Common myeloid progenitor, CD34-positive (primary cell): Measurements from ENCODE around the gene F12.
A peak's percentile ranks its signal among the peaks of the same experiment; 100 is the strongest.

Experiments
- CTCF ChIA-PET: fragments of 350-600 bp; sonication (Branson Sonifier 250); formaldehyde crosslinking; loops from one replicate; lab custom pipeline; 2021; ENCODE audit warnings: antibody characterized with exemption; lab: Charles Lee
- POLR2A ChIA-PET: fragments of 350-600 bp; sonication (Branson Sonifier 250); formaldehyde crosslinking; loops from one replicate; lab custom pipeline; 2021; ENCODE audit warnings: antibody characterized with exemption; lab: Charles Lee
- DNase-seq, 3 donors: peaks; one replicate each; pipeline versions ENCODE4 v3.0.0 to v3.0.0-alpha.2; 2013
- H3K27ac ChIP-seq, 2 experiments: 1 replicate in 1 of 2; 2 replicates in 1 of 2; pipeline ENCODE4 v1.7.0; 2013; ENCODE audit warnings: inconsistent platforms in 2 of 2, low read length in 2 of 2, mild to moderate bottlenecking in 2 of 2, low read depth in 1 of 2, moderate library complexity in 1 of 2; ENCODE audit not compliant: severe bottlenecking in 2 of 2, insufficient read depth in 1 of 2, poor library complexity in 1 of 2
- H3K27me3 ChIP-seq, 5 experiments: replicated peaks in 2 of 5; 1 replicate in 3 of 5; 2 replicates in 2 of 5; pipeline versions ENCODE4 v1.6.1 to v1.7.0; 2013; ENCODE audit warnings: low read length in 4 of 5, mild to moderate bottlenecking in 2 of 5, moderate library complexity in 2 of 5, inconsistent platforms in 1 of 5; ENCODE audit not compliant: insufficient read depth in 5 of 5, control insufficient read depth in 4 of 5
- H3K36me3 ChIP-seq, 4 experiments: 1 replicate in 2 of 4; 2 replicates in 2 of 4; pipeline versions ENCODE4 v1.6.1 to v1.7.0; 2013; ENCODE audit warnings: low read length in 3 of 4, control low read depth in 1 of 4, mild to moderate bottlenecking in 1 of 4; ENCODE audit not compliant: control insufficient read depth in 4 of 4, insufficient read depth in 4 of 4
- H3K4me1 ChIP-seq, 4 experiments: 1 replicate in 3 of 4; 2 replicates in 1 of 4; pipeline versions ENCODE4 v1.6.1 to v1.7.1; 2013; ENCODE audit warnings: low read length in 3 of 4, mild to moderate bottlenecking in 3 of 4, control low read depth in 1 of 4, inconsistent platforms in 1 of 4, moderate library complexity in 1 of 4; ENCODE audit not compliant: control insufficient read depth in 4 of 4, insufficient read depth in 4 of 4; ENCODE audit errors: control extremely low read depth in 1 of 4
- H3K4me3 ChIP-seq, 7 experiments: 1 replicate in 4 of 7; 2 replicates in 3 of 7; pipeline versions ENCODE4 v1.5.1 to v1.7.0; 2013; ENCODE audit warnings: mild to moderate bottlenecking in 7 of 7, low read length in 6 of 7, moderate library complexity in 6 of 7, inconsistent platforms in 2 of 7, low read depth in 2 of 7, control low read depth in 1 of 7; ENCODE audit not compliant: insufficient read depth in 4 of 7, control insufficient read depth in 1 of 7; ENCODE audit errors: extremely low read depth in 1 of 7
- H3K9me3 ChIP-seq, 5 experiments: 1 replicate in 4 of 5; 2 replicates in 1 of 5; pipeline versions ENCODE4 v1.6.1 to v1.7.1; 2013; ENCODE audit warnings: low read length in 4 of 5, mild to moderate bottlenecking in 2 of 5, inconsistent platforms in 1 of 5, low read depth in 1 of 5, moderate library complexity in 1 of 5; ENCODE audit not compliant: control insufficient read depth in 4 of 5, insufficient read depth in 2 of 5; ENCODE audit errors: control extremely low read depth in 1 of 5
- WGBS: methylation state at CpG from one replicate; pipeline ENCODE4 v1.1.5; 2013; ENCODE audit not compliant: insufficient coverage; 5-methylcytosine and 5-hydroxymethylcytosine counted together

The F12 gene

DNA sequence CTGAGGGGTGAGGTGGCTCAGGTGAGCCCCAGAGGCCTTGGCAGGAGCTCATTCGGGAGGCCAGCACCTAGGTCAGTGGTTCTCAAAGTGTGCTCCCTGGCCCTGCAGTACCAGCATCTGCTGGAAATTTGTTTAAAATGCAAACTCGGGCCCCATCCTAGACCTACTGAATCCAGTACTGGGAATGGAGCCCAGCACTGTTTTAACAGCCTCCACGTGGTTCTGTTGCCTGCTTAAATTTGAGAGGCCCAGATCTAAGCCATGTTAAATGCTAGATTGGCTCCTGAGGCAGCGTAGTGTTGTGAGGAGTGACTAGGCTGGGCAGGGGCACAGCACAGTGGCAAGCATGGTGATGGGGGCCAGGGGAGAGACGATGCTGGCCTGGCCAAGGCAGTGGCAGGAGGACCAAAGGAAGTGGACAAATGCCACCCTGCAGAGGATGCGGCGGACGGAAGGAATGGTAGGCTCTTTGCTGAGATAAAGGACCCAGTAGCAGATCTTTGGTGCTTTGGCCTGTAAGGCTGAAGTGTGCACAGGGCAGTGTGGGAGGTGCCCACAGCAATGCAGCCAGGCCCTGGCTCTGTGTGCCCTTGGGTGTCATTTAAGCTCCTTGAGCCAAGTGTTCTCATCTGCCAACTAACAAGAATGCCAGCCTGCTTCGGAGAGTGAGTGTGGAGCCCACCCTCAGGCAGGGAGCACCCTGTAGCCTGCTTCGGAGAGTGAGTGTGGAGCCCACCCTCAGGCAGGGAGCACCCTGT, 41.5 kb upstream of the F12 start:
- no peaks in the 10 kb centered on the region for H3K9me3 ChIP-seq
- H3K27me3 ChIP-seq = no peaks in the 10 kb centered on the region
- ChIA-PET POLR2A (interaction anchor here (1.2 kb wide), 1 partner anchor 48 kb away, joined by 3 read pairs; no protein-coding TSS in a partner anchor), CTCF (interaction anchor here (1.5 to 26.2 kb wide), 6 partner anchors 9 to 62 kb away, joined by 3 to 509 read pairs (median 184); partner anchors contain the start of genes F12, GRK6, PFN3 and PRR7)
- no peak overlapping the region for H3K27ac ChIP-seq
- H3K36me3 ChIP-seq = no peaks in the 10 kb centered on the region
- 95% methylated on average over 5 of the region's 10 CpGs for WGBS
- no peak for DNase-seq
- peaks cover 0 to 52% (median 49%) of the 10 kb centered on the region in 4 experiments for H3K4me1 ChIP-seq
- no peak overlapping the region for H3K4me3 ChIP-seq

DNA sequence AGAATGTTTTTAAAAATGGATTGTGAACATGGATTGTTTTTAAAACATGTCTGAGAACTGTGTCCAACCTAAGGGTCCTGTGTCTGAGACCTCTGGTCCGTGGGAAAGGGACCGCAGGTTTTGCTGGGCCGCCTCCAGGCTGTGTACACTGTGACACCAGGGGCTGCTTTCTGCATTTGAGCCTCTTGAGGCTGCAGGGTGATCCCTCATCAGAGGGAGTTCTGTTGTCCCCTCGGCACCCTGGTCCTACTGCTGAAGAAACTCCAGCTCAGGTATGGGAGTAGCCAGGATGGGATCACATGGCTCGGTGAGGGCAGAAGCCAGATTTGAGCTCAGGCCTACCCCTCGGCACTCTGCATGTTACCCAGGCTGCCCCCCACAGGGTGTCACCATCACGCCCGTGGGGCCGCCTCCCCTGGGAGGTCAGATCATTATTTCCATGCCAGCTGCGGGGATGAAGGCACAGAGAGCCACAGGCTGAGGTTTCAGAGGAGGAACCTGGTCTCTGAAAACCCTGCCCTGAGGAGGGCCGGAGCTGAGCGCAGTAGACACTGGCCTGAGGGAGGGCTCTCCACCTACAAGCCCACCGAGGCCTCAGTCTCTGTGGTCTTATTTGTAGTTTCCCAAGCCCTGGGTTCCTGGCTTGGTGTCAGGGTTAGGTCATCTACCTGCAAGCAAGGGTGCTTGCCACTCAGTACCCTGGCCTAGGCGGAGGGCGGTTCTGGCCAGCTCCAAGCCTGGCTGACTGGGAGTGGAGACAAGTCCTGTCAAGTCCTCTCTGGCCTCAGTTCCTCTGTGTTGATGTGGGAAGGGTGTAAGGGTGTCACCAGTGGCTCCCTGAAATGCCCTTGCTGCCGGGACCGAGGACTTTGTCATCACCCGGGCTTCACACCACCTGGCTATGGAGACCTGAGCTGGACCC, 40.0 kb upstream of the F12 start:
- 94% methylated on average over 14 of the region's 18 CpGs for WGBS
- ChIA-PET CTCF (interaction anchor here (1.1 to 26.2 kb wide), 7 partner anchors 9 to 60 kb away, joined by 3 to 509 read pairs (median 3); partner anchors contain the start of genes F12, GRK6, PFN3 and SLC34A1), POLR2A (interaction anchor here (0.9 kb wide), 1 partner anchor 9 kb away, joined by 6 read pairs; no protein-coding TSS in a partner anchor)

DNA sequence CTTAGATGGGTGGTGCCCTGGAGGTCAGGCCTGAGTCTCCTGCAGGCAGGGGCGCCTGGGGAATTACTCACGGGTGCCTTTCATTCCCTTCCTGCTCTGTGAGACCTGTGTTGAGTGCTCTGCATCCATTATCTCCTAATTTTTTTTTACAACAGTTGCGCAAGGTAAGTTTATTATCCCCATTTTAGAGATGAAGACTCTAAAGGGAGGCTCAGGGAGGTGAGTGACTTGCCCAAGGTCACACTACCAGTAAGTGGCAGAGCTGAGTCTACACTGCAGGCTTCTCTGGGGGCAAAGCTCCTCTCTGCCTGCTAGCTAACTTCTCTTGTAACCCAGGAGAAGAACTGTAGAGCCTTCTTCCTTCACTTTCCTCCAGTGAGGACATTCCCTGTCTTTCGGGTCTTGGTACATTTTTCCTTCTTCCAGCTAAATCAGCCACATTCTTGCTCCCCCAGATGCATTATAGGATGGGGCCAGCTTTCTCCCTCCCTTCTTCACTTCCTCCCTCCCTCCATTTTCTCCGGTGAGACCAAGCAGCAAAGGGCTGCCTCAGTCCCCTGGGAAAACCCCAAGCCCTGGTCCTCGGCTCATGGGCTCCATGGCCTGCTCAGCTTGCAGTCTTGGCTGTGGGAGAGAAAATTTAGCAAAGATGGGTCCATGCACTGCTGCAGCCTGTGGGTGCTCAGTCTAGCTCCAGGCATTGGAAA, 39.0 kb upstream of the F12 start:
- DNase-seq = no peak
- no peaks in the 10 kb centered on the region for H3K9me3 ChIP-seq
- H3K36me3 ChIP-seq = peaks cover 0 to 5% (median under 1%) of the 10 kb centered on the region in 4 experiments
- H3K4me1 ChIP-seq = peaks cover 0 to 46% (median 28%) of the 10 kb centered on the region in 4 experiments
- peak overlapping the region in 2 of 7 experiments; percentile 40 to 61 for H3K4me3 ChIP-seq
- ChIA-PET POLR2A (interaction anchor here (0.8 to 5.9 kb wide), 6 partner anchors 8 to 44 kb away, joined by 3 to 34 read pairs (median 4); no protein-coding TSS in a partner anchor), CTCF (interaction anchor here (1.1 to 26.2 kb wide), 8 partner anchors 6 to 59 kb away, joined by 3 to 509 read pairs (median 54); partner anchors contain the start of genes F12, GRK6, PFN3 and SLC34A1)
- no peaks in the 10 kb centered on the region for H3K27me3 ChIP-seq
- H3K27ac ChIP-seq = no peak overlapping the region
- 89% methylated on average over 5 of the region's 6 CpGs for WGBS

More for the DNA sequence above, 40.0 kb upstream of the F12 start:
- H3K27ac ChIP-seq = no peak overlapping the region
- H3K9me3 ChIP-seq = no peaks in the 10 kb centered on the region
- no peaks in the 10 kb centered on the region for H3K36me3 ChIP-seq
- peaks cover 0 to 56% (median 38%) of the 10 kb centered on the region in 4 experiments for H3K4me1 ChIP-seq
- no peaks in the 10 kb centered on the region for H3K27me3 ChIP-seq
- DNase-seq = no peak
- no peak overlapping the region for H3K4me3 ChIP-seq

DNA sequence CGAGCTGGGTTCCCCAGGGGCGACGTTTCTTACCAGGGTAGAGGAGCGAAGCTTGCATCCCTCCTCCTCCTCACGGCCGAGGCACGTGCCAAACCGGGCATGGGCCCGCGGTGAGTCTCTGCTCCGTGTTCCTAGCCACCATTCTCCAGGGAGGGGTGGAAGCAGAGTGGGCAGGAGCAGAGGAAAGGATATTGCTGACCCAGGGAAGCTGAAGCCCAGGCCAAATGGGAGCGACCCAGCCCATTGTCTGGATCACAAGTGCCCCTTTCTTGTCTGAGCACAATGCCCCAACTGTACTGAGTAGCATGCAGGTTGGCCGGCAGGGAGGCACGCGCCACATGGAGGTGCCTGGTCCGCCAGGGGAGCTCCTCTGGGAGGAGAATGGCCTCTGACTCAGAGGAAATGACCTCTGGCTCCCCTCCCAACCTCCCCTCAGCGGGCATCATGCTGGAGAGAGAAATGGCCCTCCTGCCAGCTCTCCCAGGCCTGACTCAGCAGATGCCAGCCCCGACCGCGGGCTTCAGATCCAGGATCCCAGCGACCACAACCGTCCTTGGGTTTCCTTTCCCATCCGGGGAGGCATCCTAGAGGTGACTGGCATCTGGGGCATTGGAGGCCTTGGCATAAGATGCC, 38.4 kb upstream of the F12 start:
- H3K4me3 ChIP-seq = peak overlapping the region in 6 of 7 experiments; percentile 9 to 61 (median 28)
- peaks cover 0 to 12% (median 3%) of the 10 kb centered on the region in 4 experiments for H3K36me3 ChIP-seq
- no peaks in the 10 kb centered on the region for H3K9me3 ChIP-seq
- CTCF ChIA-PET = interaction anchor here (1.3 to 26.2 kb wide), 7 partner anchors 7 to 59 kb away, joined by 3 to 509 read pairs (median 104); partner anchors contain the start of genes F12, GRK6, PFN3 and SLC34A1
- DNase-seq = peak; percentile 37 to 50 (median 50)
- no peak overlapping the region for H3K27ac ChIP-seq
- H3K4me1 ChIP-seq = peaks cover 0 to 41% (median 25%) of the 10 kb centered on the region in 4 experiments
- POLR2A ChIA-PET = interaction anchor here (0.8 to 5.9 kb wide), 7 partner anchors 7 to 144 kb away, joined by 3 to 34 read pairs (median 3); partner anchors contain the start of genes PRELID1 and RAB24
- H3K27me3 ChIP-seq = no peaks in the 10 kb centered on the region
- WGBS = 4% methylated on average over 21 of the region's 23 CpGs

DNA sequence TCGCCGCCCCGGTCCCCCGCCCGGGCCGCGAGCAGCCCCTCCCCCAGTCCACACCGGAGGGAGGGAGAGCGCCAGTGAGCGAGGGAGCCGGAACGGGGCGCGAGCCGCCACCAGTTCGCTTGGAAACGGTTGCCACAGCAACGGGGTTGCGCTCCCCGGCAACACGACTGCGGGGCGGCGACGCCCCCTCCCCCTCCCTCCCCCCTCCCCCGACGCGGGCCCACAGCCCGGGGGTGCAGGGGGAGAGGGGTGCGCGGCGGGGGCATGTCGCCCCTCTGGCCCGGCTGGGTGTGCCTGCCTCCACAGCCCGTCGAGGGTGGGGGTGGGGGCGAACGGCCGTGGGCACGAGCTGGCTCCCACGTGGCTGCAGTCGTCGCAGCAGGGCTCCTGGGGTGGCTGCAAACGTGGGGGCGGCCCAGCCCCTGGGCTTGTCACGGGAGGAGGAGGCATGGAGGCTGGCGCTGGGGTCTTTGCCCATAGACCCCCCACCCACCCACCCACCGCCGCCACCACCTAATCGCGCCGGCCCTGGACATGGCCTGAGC, 37.8 kb upstream of the F12 start:
- Histone ChIP-seq H3K27me3 (no peaks in the 10 kb centered on the region), H3K36me3 (peaks cover 0 to 17% (median 8%) of the 10 kb centered on the region in 4 experiments), H3K4me1 (peaks cover 0 to 41% (median 25%) of the 10 kb centered on the region in 4 experiments), H3K9me3 (no peaks in the 10 kb centered on the region), H3K27ac (no peak overlapping the region), H3K4me3 (peak overlapping the region in 6 of 7 experiments; percentile 15 to 79 (median 61))
- POLR2A ChIA-PET = interaction anchor here (0.8 to 5.9 kb wide), 6 partner anchors 10 to 143 kb away, joined by 3 to 34 read pairs (median 3); partner anchors contain the start of genes PRELID1 and RAB24
- peak; percentile 38 to 82 (median 79) for DNase-seq
- 0% methylated on average over 15 of the region's 52 CpGs for WGBS
- CTCF ChIA-PET = interaction anchor here (1.9 to 26.2 kb wide), 5 partner anchors 7 to 58 kb away, joined by 5 to 509 read pairs (median 265); partner anchors contain the start of genes F12, GRK6, PFN3 and SLC34A1
